Activated CD8-positive, alpha-beta memory T cell treated with anti-CD3 and anti-CD28 coated beads, Interleukin-2, amount 50 U/mL, for 1 hour (primary cell): ENCODE measurements around the gene DSN1.

Source experiments
- DNase-seq: peaks from one replicate; pipeline ENCODE4 v3.0.0-alpha.2; 2020; ENCODE audit errors: extremely low read depth

Gene DSN1

GRCh38 chr20:36795691-36796090 is 22.1 kb upstream of the DSN1 start:
- DNase-seq: no peak

- DNase-seq: no peak
Measured at GRCh38 chr20:36794116-36794474, 20.5 kb upstream of the DSN1 start.

GRCh38 chr20:36793294-36794115 is 19.9 kb upstream of the DSN1 start:
- no peak for DNase-seq

GRCh38 chr20:36792422-36792821 is 18.9 kb upstream of the DSN1 start:
- no peak for DNase-seq

- no peak for DNase-seq
Measured at GRCh38 chr20:36791862-36792261, 18.3 kb upstream of the DSN1 start.

GRCh38 chr20:36786663-36787062 is 13.1 kb upstream of the DSN1 start:
- DNase-seq: no peak

GRCh38 chr20:36786246-36786645 is 12.7 kb upstream of the DSN1 start:
- no peak for DNase-seq

- no peak for DNase-seq
Measured at GRCh38 chr20:36785308-36785707, 11.7 kb upstream of the DSN1 start.

GRCh38 chr20:36784900-36785299 is 11.3 kb upstream of the DSN1 start:
- no peak for DNase-seq

GRCh38 chr20:36784116-36784515 is 10.6 kb upstream of the DSN1 start:
- no peak for DNase-seq

GRCh38 chr20:36779656-36780025 is 6.1 kb upstream of the DSN1 start:
- DNase-seq: no peak

- no peak for DNase-seq
Measured at GRCh38 chr20:36778831-36779655, 5.5 kb upstream of the DSN1 start.

GRCh38 chr20:36777576-36777975 is 4.0 kb upstream of the DSN1 start:
- DNase-seq: no peak

- DNase-seq: no peak
Measured at GRCh38 chr20:36777167-36777566, 3.6 kb upstream of the DSN1 start.

GRCh38 chr20:36775826-36776225 is 2.3 kb upstream of the DSN1 start:
- no peak for DNase-seq

GRCh38 chr20:36775196-36775595 is 1.6 kb upstream of the DSN1 start:
- DNase-seq: no peak

GRCh38 chr20:36773107-36773596 is 411 bp downstream of the DSN1 start:
- no peak for DNase-seq

- no peak for DNase-seq
Measured at GRCh38 chr20:36770680-36771079, 2.9 kb downstream of the DSN1 start.

GRCh38 chr20:36768768-36769430 is 4.7 kb downstream of the DSN1 start:
- DNase-seq: no peak

GRCh38 chr20:36761125-36761524 is 12.4 kb downstream of the DSN1 start:
- no peak for DNase-seq

GRCh38 chr20:36760647-36761046 is 12.9 kb downstream of the DSN1 start:
- DNase-seq: no peak

- no peak for DNase-seq
Measured at GRCh38 chr20:36758276-36758675, 15.3 kb downstream of the DSN1 start.

- no peak for DNase-seq
Measured at GRCh38 chr20:36756496-36756895, 17.1 kb downstream of the DSN1 start.
